GM19395 (cell line): ENCODE measurements around the gene ZNF160.
"Not testable (repeated sequence)": the region's sequence is repeated elsewhere in the genome, so short reads cannot be mapped to it uniquely, and the experiment has no call there.

Source experiments
- ATAC-seq: cut with Tn5 transposase; IDR thresholded peaks from one replicate; pipeline ENCODE4 v1.9.1; 2021; ENCODE audit warnings: mild to moderate bottlenecking, moderate library complexity; ENCODE audit not compliant: unreplicated experiment

The ZNF160 gene

GRCh38 chr19:53103234-53104203 lies at the start of gene ZNF160:
Gene ZNF160, minus strand, starts transcription at chr19:53103422. Its CDS starts 17,146 bp downstream, at chr19:53086276.
- peak; percentile 93 for ATAC-seq

- ATAC-seq: no peak
Observed at GRCh38 chr19:53147645-53148044, 44.4 kb upstream of the ZNF160 start.

GRCh38 chr19:53140351-53140750 lies 37.1 kb upstream of the ZNF160 start:
- ATAC-seq: no peak

GRCh38 chr19:53136432-53136831 lies 33.2 kb upstream of the ZNF160 start:
- no peak for ATAC-seq

DNA sequence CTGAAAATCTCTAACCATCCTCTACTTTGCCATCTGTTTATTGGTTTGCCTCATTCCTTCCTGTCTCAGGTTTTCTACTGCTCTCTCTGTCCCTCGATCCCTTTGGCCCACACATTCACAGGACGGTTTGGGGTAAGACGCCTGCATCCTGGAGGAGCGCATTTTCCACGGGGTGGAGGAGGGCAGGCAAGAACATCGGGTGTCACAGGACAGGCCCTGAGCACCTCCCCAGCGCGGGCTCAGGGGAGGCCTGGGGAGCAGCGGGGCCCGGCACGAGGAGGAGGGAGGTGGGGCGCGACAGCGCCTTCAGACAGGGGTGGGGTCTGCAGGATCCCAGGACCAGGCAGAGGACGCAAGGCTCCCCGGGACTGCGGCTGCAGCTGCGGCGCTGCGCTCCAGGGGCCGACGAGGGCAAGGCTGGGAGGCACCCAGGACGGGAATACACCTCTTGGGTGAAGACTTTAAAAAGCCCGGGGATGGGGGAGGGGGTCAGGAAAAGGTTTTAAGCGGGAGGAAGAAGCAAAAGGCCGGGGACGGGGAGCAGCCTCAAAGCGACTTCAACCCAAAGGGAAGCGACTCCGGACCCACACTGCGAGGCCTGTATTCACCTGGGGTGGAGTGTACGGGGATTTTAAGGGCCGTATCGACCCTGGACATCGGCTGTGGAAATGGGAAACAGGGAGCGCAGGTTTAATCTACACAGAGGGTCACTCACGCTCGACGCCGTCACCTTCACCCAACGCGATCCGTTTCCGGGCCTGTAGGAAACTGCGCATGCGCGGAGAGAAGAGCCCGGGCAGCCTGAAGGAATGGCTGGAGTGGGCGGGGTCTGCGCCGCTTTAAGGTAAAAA lies 29.1 kb upstream of the ZNF160 start, which contains the start of gene ZNF415:
ZNF415 (minus strand) TSS at position 770 of the 851 bp plus-strand sequence. CDS start 10,234 bp downstream, outside the sequence.
- ATAC-seq: no peak

GRCh38 chr19:53131727-53132126 lies 28.5 kb upstream of the ZNF160 start:
- no peak for ATAC-seq

- ATAC-seq: no peak
Observed at GRCh38 chr19:53131085-53131590, 27.9 kb upstream of the ZNF160 start.

DNA sequence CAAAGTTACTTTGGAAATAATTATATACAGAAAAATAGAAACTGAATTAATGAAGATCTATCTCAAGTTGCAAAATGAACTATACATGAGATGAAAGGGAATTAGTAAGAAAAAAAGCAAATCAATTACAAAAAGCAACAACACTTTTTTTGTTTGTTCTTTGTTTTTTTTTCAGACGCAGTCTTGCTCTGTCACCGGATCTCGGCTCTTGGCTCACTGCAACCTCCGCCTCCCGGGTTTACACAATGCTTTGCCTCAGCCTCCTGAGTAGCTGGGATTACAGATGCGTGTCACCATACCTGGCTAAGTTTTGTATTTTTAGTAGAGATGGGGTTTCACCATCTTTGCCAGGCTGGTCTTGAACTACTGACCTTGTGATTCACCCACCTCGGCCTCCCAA lies 27.3 kb upstream of the ZNF160 start:
- no peak for ATAC-seq

GRCh38 chr19:53126733-53127526 lies 23.7 kb upstream of the ZNF160 start:
- ATAC-seq: not testable (repeated sequence)

DNA sequence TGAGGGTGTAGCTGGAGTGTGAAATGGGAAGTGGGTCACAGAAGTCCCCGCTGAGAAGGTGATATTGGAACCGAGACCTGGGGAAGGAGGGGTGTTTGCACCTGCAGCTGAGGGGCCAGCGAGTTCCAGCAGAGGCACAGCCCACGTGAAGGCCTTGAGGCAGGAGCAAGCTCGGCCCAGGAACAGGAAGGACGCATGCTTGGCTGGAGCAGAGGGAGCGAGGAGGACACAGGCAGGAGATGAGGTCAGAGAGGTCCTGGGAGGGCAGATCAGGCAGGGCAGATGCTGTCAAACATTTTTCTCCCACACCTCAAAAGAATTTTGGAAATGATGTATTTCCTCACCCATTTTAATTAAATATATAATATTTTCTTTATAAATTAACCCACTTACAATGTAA lies 20.2 kb upstream of the ZNF160 start:
- ATAC-seq: no peak

DNA sequence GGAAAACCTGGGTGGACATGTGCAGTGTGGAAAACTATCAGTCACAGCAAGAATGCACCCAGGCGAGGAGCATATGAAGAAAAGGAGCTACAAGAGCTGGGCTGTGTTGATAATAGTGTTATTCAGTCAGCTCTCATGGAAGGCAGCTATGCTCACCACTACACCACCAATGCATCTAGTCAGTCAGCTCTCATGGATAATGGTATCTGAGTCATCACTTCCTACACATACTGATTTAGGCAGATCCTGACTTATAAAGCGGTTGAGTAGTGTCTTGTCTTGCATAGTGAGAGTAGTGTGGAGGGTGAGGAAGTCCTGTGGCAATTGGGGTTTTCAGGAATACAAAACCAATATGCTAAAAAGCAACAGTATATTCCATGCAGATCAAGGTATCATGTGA lies 9.1 kb upstream of the ZNF160 start:
- ATAC-seq: no peak

DNA sequence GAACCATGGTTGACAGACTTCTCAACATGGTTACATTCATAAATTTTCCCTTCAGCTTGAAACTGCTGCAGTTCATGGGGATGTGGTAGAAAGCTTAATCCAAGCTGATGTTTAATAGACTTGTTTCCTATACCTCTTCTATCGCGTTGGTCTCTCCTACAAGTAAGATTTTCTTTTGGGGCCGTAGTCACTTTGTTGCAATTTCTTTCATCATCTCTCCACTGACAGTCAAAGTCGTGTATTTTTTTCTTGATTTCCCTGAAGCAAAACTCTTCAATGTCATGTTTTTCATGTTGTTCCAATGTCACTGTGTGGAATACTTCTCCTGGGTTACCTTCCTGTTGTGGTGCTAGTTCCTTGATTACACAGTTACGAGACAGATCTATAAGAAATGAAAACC lies 6.3 kb upstream of the ZNF160 start:
- ATAC-seq: no peak

- ATAC-seq: peak; percentile 34
Observed at GRCh38 chr19:53102756-53103233, 427 bp downstream of the ZNF160 start.

DNA sequence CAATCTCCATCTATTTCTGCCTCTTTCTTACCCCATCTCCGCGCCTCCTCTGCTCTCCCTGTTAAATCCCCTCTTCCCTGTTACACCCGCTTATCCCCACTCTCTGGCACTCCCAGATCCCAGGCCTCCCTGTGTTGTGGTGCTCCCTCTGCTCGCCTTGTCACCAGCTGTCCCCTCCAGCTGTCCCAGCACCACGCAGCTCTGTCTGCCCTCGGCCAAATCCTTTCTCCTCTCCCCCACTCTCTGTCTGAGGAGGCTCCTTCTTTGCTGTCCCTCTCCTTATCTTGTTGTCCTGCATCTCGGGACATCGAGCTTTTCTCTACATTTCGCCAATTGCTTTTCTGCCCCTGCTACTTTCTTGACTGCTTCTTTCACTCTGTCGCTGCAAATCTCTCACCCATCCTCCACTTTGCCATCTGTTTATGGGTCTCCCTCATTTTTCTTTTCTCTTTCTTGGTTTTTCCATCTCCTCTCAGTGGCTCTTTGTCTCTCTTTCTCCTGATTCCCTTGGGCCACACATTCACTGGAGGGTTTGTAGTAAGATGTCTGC lies 941 bp downstream of the ZNF160 start:
- no peak for ATAC-seq

DNA sequence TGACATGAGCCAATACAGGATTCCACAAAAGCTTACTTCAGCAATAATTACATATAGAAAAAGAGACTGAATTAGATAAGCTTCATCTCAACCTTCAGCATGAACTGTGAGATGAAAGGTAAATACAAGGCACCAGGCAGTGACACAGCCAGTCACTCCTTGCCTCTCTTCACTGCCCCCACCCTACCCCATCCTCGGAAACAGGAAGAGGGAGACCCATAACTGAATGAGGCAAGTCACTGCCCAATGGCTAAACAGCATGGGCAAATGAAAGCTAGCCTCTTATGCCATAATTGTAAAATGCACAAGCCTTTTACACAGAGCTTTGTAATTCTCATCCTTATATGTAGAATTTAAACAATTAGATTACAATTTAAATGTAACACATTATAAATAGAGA lies 1.7 kb downstream of the ZNF160 start:
- no peak for ATAC-seq

- not testable (repeated sequence) for ATAC-seq
Observed at GRCh38 chr19:53098570-53098969, 4.7 kb downstream of the ZNF160 start.

DNA sequence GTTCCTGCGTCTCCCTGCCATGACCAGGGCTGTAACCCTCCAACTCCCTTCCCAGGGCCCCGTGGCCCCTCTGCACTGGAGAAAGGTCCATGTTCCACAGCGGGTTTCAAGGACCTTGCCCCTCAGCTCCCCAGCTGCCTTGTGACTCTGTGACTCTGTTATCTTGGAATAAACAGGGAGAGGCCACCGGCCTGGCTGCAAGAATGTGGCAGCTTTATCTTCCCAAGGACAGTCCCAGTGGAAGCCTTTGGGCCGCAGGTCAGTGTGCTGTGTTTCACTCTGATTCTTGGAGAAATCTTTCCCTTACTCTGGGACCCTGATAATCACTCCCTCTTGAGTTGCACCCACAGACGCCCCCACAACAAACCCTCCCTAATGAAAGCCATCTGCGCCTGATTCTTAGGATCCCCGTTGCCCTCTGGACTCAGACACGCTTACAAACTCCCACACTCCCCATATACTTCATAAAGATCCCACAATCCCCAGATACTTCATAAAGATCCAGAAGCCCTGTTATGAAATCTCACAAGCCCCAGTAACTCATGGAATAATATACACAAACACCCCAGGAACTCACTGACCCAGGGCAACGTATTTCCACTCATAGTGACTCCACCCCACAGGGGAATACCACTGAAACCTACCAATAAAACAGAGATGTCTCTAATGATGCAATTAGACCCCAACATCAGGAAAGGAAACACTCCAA lies 6.1 kb downstream of the ZNF160 start:
- ATAC-seq: not testable (repeated sequence)

- not testable (repeated sequence) for ATAC-seq
Observed at GRCh38 chr19:53096579-53096978, 6.6 kb downstream of the ZNF160 start.
